ENCODE results near the gene APOE. TPM values are rescaled to one million over a fixed set of nuclear protein-coding genes. Genes with fewer than 3 reads are reported as not detected.

APOE gene
- 12.2 and 158 TPM in 2 replicates for total RNA-seq

GRCh38 chr19:44905437-44906160, at the start of gene APOE:
TSS of gene APOE (plus strand) at chr19:44905796. CDS start at chr19:44906625, 829 bp downstream.

GRCh38 chr19:44891016-44891882, 14.3 kb upstream of the APOE start, which contains the start of gene TOMM40:
TSS of gene TOMM40 (plus strand) at chr19:44891254. CDS start at chr19:44891416, 162 bp downstream.

GRCh38 chr19:44914433-44915206, 9.0 kb downstream of the APOE start, which contains the start of gene APOC1:
TSS of gene APOC1 (plus strand) at chr19:44914608. CDS start at chr19:44914892, 284 bp downstream.

GRCh38 chr19:44942067-44942571, 36.5 kb downstream of the APOE start, which contains the start of gene APOC4:
TSS of gene APOC4 (plus strand) at chr19:44942237. CDS start at chr19:44942278, 41 bp downstream.

GRCh38 chr19:44954649-44955504, 49.3 kb downstream of the APOE start, which contains the start of gene CLPTM1:
TSS of gene CLPTM1 (plus strand) at chr19:44955380. CDS start at chr19:44955396, 16 bp downstream.

Other genes starting within 250 kb of the APOE start
- gene CEACAM19, start 234.3 kb upstream of the APOE start, total RNA-seq: 2.1 and 3.9 TPM in 2 replicates
- gene CEACAM16, start 206.6 kb upstream of the APOE start, total RNA-seq: not detected in 2 replicates
- gene BCL3, start 157.1 kb upstream of the APOE start, total RNA-seq: 29.3 and 52.2 TPM in 2 replicates
- gene CBLC, start 127.9 kb upstream of the APOE start, total RNA-seq: 1.3 and 1.8 TPM in 2 replicates
- gene BCAM, start 96.7 kb upstream of the APOE start, total RNA-seq: 8.5 and 205 TPM in 2 replicates
- 287 and 362 TPM in 2 replicates for gene NECTIN2, start 59.5 kb upstream of the APOE start, total RNA-seq
- 52.9 and 155 TPM in 2 replicates for gene TOMM40, start 14.5 kb upstream of the APOE start, total RNA-seq
- 6.2 and 10.8 TPM in 2 replicates for gene APOC1, start 8.8 kb downstream of the APOE start, total RNA-seq
- gene APOC4, start 36.4 kb downstream of the APOE start, total RNA-seq: not detected in 2 replicates
- gene APOC2, start 40.3 kb downstream of the APOE start, total RNA-seq: not detected in 2 replicates
- 127 and 130 TPM in 2 replicates for gene CLPTM1, start 49.6 kb downstream of the APOE start, total RNA-seq
- gene RELB, start 95.7 kb downstream of the APOE start, total RNA-seq: 20.0 and 35.9 TPM in 2 replicates
- 16.6 and 28.5 TPM in 2 replicates for gene CLASRP, start 133.2 kb downstream of the APOE start, total RNA-seq
- 1.5 and 1.9 TPM in 2 replicates for gene ZNF296, start 170.7 kb downstream of the APOE start, total RNA-seq
- gene GEMIN7, start 173.5 kb downstream of the APOE start, total RNA-seq: 38.0 and 53.8 TPM in 2 replicates
- gene PPP1R37, start 187.4 kb downstream of the APOE start, total RNA-seq: 46.3 and 64.8 TPM in 2 replicates